HEK293 (cell line): ENCODE results near the gene MPZL2.

Experiments
- CTCF ChIA-PET: fragments of 350-600 bp; formaldehyde crosslinking; extraction: SDS; loops from one replicate; lab custom pipeline; 2021; ENCODE audit warnings: antibody characterized with exemption; lab: Yijun Ruan, JAX
- POLR2A ChIA-PET: fragments of 300-600 bp; formaldehyde crosslinking; extraction: SDS; loops from one replicate; lab custom pipeline; 2020; ENCODE audit warnings: antibody characterized with exemption, inconsistent platforms; lab: Yijun Ruan, JAX
- H3K27ac ChIP-seq: fragments of 200-500 bp; sonication (Bioruptor generic); 2 replicates; pipeline ENCODE4 v1.5.1; 2014; ENCODE audit warnings: low read depth, low read length, control low read depth, inconsistent platforms; ENCODE audit errors: extremely low read depth
- H3K36me3 ChIP-seq, 2 experiments: fragments of 200-500 bp in 1 of 2; sonication (Bioruptor generic) in 1 of 2; 1 replicate in 1 of 2; 2 replicates in 1 of 2; pipeline ENCODE4 v1.5.1; 2014 to 2017; ENCODE audit warnings: inconsistent platforms in 2 of 2, low read length in 2 of 2; ENCODE audit not compliant: control insufficient read depth in 2 of 2, insufficient read depth in 1 of 2
- H3K4me1 ChIP-seq: fragments of 200-500 bp; sonication (Bioruptor generic); 2 replicates; pipeline ENCODE4 v1.5.1; 2014; ENCODE audit warnings: mild to moderate bottlenecking, low read length, inconsistent platforms; ENCODE audit not compliant: control insufficient read depth, insufficient read depth
- H3K4me3 ChIP-seq: 2 replicates; pipeline ENCODE4 v1.5.1; 2011; ENCODE audit warnings: low read depth, mild to moderate bottlenecking, control low read depth, low read length, moderate library complexity
- H3K9me3 ChIP-seq: fragments of 200-500 bp; sonication (Bioruptor generic); 2 replicates; pipeline ENCODE4 v1.5.1; 2014; ENCODE audit warnings: low read depth, low read length, inconsistent platforms; ENCODE audit not compliant: control insufficient read depth, insufficient read depth
- KLF10 ChIP-seq: fragments of 450-650 bp; IDR thresholded peaks from 2 replicates; pipeline ENCODE4 v1.5.1; 2018; ENCODE audit warnings: missing biosample characterization, mild to moderate bottlenecking, missing genetic modification characterization
- MYNN ChIP-seq: fragments of 450-650 bp; formaldehyde crosslinking; IDR thresholded peaks from 2 replicates; pipeline ENCODE4 v1.5.1; 2016; ENCODE audit warnings: missing biosample characterization, missing genetic modification characterization, borderline replicate concordance
- ZBTB48 ChIP-seq: fragments of 450-650 bp; formaldehyde crosslinking; IDR thresholded peaks from 2 replicates; pipeline ENCODE4 v1.5.1; 2016; ENCODE audit warnings: missing biosample characterization, missing genetic modification characterization
- ZBTB7A ChIP-seq: fragments of 450-650 bp; formaldehyde crosslinking; IDR thresholded peaks from 2 replicates; pipeline ENCODE4 v1.5.1; 2016; ENCODE audit warnings: low read depth, missing biosample characterization, missing genetic modification characterization
- ZFP41 ChIP-seq: fragments of 450-650 bp; formaldehyde crosslinking; IDR thresholded peaks from 2 replicates; pipeline ENCODE4 v1.5.1; 2016; ENCODE audit warnings: missing biosample characterization, missing genetic modification characterization, borderline replicate concordance
- ZIC2 ChIP-seq: fragments of 450-650 bp; formaldehyde crosslinking; IDR thresholded peaks from 2 replicates; pipeline ENCODE4 v1.5.1; 2016; ENCODE audit warnings: missing biosample characterization, missing genetic modification characterization
- ZNF140 ChIP-seq: fragments of 450-650 bp; formaldehyde crosslinking; IDR thresholded peaks from 2 replicates; pipeline ENCODE4 v1.5.1; 2016; ENCODE audit warnings: missing biosample characterization, missing genetic modification characterization
- ZNF146 ChIP-seq: fragments of 450-650 bp; formaldehyde crosslinking; IDR thresholded peaks from 2 replicates; pipeline ENCODE4 v1.5.1; 2016; ENCODE audit warnings: missing biosample characterization, missing genetic modification characterization
- ZNF169 ChIP-seq: fragments of 450-650 bp; formaldehyde crosslinking; IDR thresholded peaks from 2 replicates; pipeline ENCODE4 v1.5.1; 2016; ENCODE audit warnings: missing biosample characterization, missing genetic modification characterization
- ZNF416 ChIP-seq: fragments of 450-650 bp; formaldehyde crosslinking; IDR thresholded peaks from 2 replicates; pipeline ENCODE4 v1.5.1; 2016; ENCODE audit warnings: missing biosample characterization, missing genetic modification characterization
- ZNF433 ChIP-seq: fragments of 450-650 bp; formaldehyde crosslinking; IDR thresholded peaks from 2 replicates; pipeline ENCODE4 v1.5.1; 2016; ENCODE audit warnings: missing biosample characterization, missing genetic modification characterization, low read depth
- ZNF530 ChIP-seq: fragments of 450-650 bp; formaldehyde crosslinking; IDR thresholded peaks from 2 replicates; pipeline ENCODE4 v1.5.1; 2016; ENCODE audit warnings: low read depth, missing biosample characterization, missing genetic modification characterization
- ZNF664 ChIP-seq: fragments of 450-650 bp; formaldehyde crosslinking; IDR thresholded peaks from 2 replicates; pipeline ENCODE4 v1.5.1; 2016; ENCODE audit warnings: missing biosample characterization, missing genetic modification characterization
- ZNF707 ChIP-seq: fragments of 450-650 bp; formaldehyde crosslinking; IDR thresholded peaks from 2 replicates; pipeline ENCODE4 v1.5.1; 2016; ENCODE audit warnings: missing biosample characterization, missing genetic modification characterization
- ZXDB ChIP-seq: fragments of 450-650 bp; formaldehyde crosslinking; IDR thresholded peaks from 2 replicates; pipeline ENCODE4 v1.5.1; 2016; ENCODE audit warnings: missing biosample characterization, missing genetic modification characterization
- TF ChIP-seq, protein P1 (sequence below): fragments of 450-650 bp; formaldehyde crosslinking; IDR thresholded peaks from 2 replicates; pipeline ENCODE4 v1.5.0; 2017; ENCODE audit warnings: missing biosample characterization, missing genetic modification characterization, borderline replicate concordance
- TF ChIP-seq, protein P2 (sequence below): fragments of 450-650 bp; formaldehyde crosslinking; IDR thresholded peaks from 2 replicates; pipeline ENCODE4 v1.5.1; 2016; ENCODE audit warnings: missing biosample characterization, missing genetic modification characterization
- TF ChIP-seq, protein P3 (sequence below): fragments of 450-650 bp; formaldehyde crosslinking; IDR thresholded peaks from 2 replicates; pipeline ENCODE4 v1.5.1; 2016; ENCODE audit warnings: missing biosample characterization, missing genetic modification characterization
- TF ChIP-seq, protein P4 (sequence below): fragments of 450-650 bp; formaldehyde crosslinking; IDR thresholded peaks from 2 replicates; pipeline ENCODE4 v1.5.1; 2016; ENCODE audit warnings: missing biosample characterization, missing genetic modification characterization

The MPZL2 gene

DNA sequence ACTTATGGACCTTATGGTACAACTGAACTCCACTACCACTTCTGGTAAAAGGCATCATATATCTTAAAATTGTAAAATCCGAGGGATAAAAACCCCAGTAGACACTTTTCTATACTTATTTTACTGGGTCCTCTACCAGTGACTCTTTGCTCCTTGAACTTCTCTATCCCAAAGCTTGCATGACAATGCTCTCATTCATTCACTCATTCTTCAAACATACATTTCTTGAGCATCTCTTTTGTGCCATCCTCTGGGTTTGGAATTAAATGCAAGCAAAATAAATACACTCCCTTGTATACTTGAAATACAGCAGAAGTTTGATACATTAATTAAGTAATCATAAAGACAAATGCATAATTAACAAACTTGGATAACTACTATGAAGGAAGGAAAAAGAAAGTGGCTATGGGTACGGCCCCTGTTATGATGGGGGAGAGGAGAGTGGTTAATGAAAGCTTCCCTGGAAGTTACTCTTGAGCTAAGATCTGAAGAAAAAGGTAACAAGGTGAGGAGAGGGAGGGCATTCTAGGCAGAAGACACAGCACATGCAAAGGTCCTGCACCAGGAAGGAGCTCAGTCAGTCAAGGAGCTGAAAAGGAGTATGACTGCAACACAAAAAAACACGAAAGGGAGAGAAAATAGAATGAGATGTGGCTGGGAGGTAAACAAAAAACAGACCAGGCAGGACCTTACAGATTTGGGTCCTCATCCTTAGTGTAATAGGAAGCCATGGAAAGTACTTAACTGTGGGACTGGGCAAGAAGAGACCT is 19.9 kb downstream of the MPZL2 start (continued):
- TF ChIP-seq ZNF140: no peak

DNA sequence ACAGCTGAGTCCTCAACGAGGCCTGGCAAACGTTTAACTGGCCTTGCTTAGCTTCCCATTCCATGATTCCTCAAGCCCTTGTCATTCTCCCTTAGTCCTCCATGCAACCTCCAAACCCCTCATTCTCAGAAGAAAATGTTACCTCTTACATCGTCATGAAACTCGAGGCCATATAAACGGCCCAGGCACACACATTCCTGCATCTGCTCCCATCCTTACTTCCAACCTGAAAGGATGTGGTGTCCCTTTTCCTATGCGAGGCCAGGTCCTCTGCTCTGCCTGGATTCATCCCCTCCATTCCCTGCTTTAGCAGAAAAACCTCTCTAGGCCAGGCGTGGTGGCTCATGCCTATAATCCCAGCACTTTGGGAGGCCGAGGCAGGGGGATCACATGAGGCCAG is 20.9 kb downstream of the MPZL2 start:
- no peaks in the 10 kb centered on the region for H3K36me3 ChIP-seq
- H3K4me3 ChIP-seq: no peak overlapping the region
- POLR2A ChIA-PET: no interaction called here
- no peaks in the 10 kb centered on the region for H3K4me1 ChIP-seq
- no peak overlapping the region for H3K27ac ChIP-seq
- H3K9me3 ChIP-seq: no peaks in the 10 kb centered on the region
- CTCF ChIA-PET: interaction anchor here (1.2 kb wide), 1 partner anchor 71 kb away, joined by 9 read pairs; no protein-coding TSS in a partner anchor
- TF ChIP-seq ZNF433 (tag by site-specific recombination) (no peak), ZNF664 (tag by site-specific recombination) (no peak), ZNF146 (tag by site-specific recombination) (no peak), ZNF707 (tag by site-specific recombination) (no peak), ZNF169 (tag by site-specific recombination) (no peak), ZNF530 (tag by site-specific recombination) (no peak), KLF10 (tag by site-specific recombination) (no peak), ZBTB48 (tag by site-specific recombination) (no peak), ZFP41 (no peak), ZNF416 (tag by site-specific recombination) (no peak), ZXDB (no peak), ZBTB7A (tag by site-specific recombination) (no peak), MYNN (no peak), ZIC2 (tag by site-specific recombination) (no peak)
- TF ChIP-seq, protein P1, sequence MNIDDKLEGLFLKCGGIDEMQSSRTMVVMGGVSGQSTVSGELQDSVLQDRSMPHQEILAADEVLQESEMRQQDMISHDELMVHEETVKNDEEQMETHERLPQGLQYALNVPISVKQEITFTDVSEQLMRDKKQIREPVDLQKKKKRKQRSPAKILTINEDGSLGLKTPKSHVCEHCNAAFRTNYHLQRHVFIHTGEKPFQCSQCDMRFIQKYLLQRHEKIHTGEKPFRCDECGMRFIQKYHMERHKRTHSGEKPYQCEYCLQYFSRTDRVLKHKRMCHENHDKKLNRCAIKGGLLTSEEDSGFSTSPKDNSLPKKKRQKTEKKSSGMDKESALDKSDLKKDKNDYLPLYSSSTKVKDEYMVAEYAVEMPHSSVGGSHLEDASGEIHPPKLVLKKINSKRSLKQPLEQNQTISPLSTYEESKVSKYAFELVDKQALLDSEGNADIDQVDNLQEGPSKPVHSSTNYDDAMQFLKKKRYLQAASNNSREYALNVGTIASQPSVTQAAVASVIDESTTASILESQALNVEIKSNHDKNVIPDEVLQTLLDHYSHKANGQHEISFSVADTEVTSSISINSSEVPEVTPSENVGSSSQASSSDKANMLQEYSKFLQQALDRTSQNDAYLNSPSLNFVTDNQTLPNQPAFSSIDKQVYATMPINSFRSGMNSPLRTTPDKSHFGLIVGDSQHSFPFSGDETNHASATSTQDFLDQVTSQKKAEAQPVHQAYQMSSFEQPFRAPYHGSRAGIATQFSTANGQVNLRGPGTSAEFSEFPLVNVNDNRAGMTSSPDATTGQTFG (tag by site-specific recombination): no peak
- TF ChIP-seq, protein P2, sequence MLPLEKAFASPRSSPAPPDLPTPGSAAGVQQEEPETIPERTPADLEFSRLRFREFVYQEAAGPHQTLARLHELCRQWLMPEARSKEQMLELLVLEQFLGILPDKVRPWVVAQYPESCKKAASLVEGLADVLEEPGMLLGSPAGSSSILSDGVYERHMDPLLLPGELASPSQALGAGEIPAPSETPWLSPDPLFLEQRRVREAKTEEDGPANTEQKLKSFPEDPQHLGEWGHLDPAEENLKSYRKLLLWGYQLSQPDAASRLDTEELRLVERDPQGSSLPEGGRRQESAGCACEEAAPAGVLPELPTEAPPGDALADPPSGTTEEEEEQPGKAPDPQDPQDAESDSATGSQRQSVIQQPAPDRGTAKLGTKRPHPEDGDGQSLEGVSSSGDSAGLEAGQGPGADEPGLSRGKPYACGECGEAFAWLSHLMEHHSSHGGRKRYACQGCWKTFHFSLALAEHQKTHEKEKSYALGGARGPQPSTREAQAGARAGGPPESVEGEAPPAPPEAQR: no peak
- TF ChIP-seq, protein P3, sequence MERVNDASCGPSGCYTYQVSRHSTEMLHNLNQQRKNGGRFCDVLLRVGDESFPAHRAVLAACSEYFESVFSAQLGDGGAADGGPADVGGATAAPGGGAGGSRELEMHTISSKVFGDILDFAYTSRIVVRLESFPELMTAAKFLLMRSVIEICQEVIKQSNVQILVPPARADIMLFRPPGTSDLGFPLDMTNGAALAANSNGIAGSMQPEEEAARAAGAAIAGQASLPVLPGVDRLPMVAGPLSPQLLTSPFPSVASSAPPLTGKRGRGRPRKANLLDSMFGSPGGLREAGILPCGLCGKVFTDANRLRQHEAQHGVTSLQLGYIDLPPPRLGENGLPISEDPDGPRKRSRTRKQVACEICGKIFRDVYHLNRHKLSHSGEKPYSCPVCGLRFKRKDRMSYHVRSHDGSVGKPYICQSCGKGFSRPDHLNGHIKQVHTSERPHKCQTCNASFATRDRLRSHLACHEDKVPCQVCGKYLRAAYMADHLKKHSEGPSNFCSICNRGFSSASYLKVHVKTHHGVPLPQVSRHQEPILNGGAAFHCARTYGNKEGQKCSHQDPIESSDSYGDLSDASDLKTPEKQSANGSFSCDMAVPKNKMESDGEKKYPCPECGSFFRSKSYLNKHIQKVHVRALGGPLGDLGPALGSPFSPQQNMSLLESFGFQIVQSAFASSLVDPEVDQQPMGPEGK (tag by site-specific recombination): no peak
- TF ChIP-seq, protein P4, sequence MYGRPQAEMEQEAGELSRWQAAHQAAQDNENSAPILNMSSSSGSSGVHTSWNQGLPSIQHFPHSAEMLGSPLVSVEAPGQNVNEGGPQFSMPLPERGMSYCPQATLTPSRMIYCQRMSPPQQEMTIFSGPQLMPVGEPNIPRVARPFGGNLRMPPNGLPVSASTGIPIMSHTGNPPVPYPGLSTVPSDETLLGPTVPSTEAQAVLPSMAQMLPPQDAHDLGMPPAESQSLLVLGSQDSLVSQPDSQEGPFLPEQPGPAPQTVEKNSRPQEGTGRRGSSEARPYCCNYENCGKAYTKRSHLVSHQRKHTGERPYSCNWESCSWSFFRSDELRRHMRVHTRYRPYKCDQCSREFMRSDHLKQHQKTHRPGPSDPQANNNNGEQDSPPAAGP: no peak
